Motor neuron (in vitro differentiated cells): ENCODE measurements around the gene B4GALNT2. TPM values are rescaled to one million over a fixed set of nuclear protein-coding genes. Genes with fewer than 3 reads are reported as not detected.

ENCODE experiments used
- ATAC-seq, 8 experiments: fragments of 200-7000 bp; cut with Tn5 transposase; replicated peaks in 6 of 8; 2 replicates each; pipeline ENCODE4 v1.8.0; 2021; ENCODE audit warnings: mild to moderate bottlenecking in 8 of 8, moderate library complexity in 8 of 8
- H3K27ac ChIP-seq, 2 donors: fragments of 250-450 bp; sonication (Bioruptor Pico); 2 replicates each; pipeline ENCODE4 v1.9.0; 2021; ENCODE audit warnings: antibody characterized with exemption in 2 of 2, mild to moderate bottlenecking in 2 of 2, moderate library complexity in 1 of 2
- H3K4me1 ChIP-seq, 2 donors: fragments of 250-450 bp; sonication (Bioruptor Pico); replicated peaks in 1 of 2; 2 replicates each; pipeline ENCODE4 v1.6.1; 2021; ENCODE audit warnings: antibody characterized with exemption in 2 of 2, mild to moderate bottlenecking in 2 of 2, moderate library complexity in 1 of 2
- H3K4me3 ChIP-seq, 5 donors: fragments of 250-450 bp; sonication (Bioruptor Pico); 2 replicates each; pipeline ENCODE4 v1.9.0; 2021; ENCODE audit warnings: antibody characterized with exemption in 5 of 5, mild to moderate bottlenecking in 5 of 5, moderate library complexity in 4 of 5
- WGBS, 10 experiments: fragments of 450-650 bp; shearing (Covaris generic); methylation state at CpG; one replicate each; pipeline ENCODE4 v1.0.0; 2022; 5-methylcytosine and 5-hydroxymethylcytosine counted together
- in situ Hi-C, 9 experiments: fragments of 400-800 bp; cut with MboI; loops; one replicate each; pipeline ENCODE4 v1.15.0; 2021; ENCODE audit warnings: low sequenced_read_pairs in 9 of 9, low pct_unique_long_range_greater_than_20kb in 2 of 9; ENCODE audit not compliant: unreplicated experiment in 9 of 9
- total RNA-seq, 8 experiments: library from RNA; unstranded; fragments of 300-600 nt; gene quantifications; 2 replicates each; pipeline versions ENCODE4 v1.2.3 to v1.2.4, GENCODE V29; 2022

B4GALNT2 gene
- total RNA-seq, 8 experiments from 2014 or later: 0.04 to 0.22 (median 0.07) TPM; not detected in 3

DNA sequence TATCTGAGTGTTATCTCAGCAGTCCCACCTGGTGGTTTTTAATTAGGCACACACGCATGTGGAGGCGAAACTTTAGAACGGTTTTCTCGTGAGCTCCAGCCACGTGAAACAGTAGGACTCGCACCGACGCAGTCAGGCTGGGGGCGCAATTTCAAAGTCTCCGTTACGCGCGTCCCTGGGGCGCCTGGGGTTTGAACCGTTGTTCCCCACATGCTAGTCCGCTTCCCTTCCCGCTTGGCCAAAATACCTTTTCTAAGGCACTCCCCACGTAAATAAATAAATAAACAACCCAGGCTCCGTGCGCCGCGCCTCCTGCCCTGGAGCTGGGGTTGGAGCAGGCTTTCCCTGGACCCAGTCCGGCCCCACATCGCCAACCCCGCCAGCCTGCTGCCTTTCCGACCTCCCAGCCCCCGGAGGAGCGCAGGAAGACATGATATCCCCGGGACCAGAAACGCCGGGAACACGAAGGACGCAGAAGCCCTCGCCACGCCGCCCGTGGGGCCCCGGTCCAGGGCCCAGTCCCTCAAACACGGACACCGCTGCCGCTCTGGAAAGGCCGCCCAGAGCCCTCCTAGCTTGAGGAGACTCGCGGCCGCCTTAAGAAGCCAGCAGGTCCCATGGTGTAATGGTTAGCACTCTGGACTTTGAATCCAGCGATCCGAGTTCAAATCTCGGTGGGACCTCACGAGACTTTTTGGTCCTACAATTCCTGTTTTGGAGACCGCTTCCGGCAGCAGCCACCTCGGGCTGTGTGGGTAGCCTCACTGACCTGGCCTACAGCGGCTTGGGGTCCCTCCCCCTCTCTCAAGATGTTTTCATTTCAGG is 59.6 kb downstream of the B4GALNT2 start:
- ATAC-seq: peak; percentile 48 to 75 (median 71)
- Histone ChIP-seq H3K4me3 (peak overlapping the region; percentile 63 to 95 (median 70)), H3K27ac (peak overlapping the region; percentile 94), H3K4me1 (no peaks in the 10 kb centered on the region)
- in situ Hi-C loops: no loop called here
- 0 to 3% (median 0%) methylated on average over 3 to 13 of the region's 53 CpGs; no CpG with 5 or more reads in 3 of the 10 experiments for WGBS, 10 experiments

- H3K27ac ChIP-seq: peak overlapping the region in 1 of 2 donors; percentile 71
- ATAC-seq: peak in 7 of 8 experiments; percentile 2 to 33 (median 19)
- H3K4me3 ChIP-seq: peak overlapping the region; percentile 63 to 95 (median 70)
- H3K4me1 ChIP-seq: no peaks in the 10 kb centered on the region
- in situ Hi-C loops: no loop called here
- 0 to 20% (median 2%) methylated on average over 1 to 13 of the region's 21 CpGs; no CpG with 5 or more reads in 3 of the 10 experiments for WGBS, 10 experiments
Measured at GRCh38 chr17:49193513-49194296, 61.1 kb downstream of the B4GALNT2 start.

DNA sequence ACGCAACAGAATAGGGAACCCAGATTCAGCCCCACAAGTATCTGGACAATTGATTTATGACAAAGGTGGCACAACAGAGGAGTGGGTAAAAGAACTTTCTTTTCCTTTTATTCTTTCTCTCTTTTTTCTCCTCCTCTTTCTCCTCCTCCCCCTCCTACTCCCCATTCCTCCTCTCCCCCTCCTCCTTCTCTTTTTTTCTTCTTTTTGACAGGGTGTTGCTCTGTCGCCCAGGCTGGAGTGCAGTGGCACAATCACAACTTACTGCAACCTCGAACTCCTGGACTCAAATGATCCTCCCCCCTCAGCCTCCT is 61.7 kb downstream of the B4GALNT2 start:
- peak overlapping the region in 4 of 5 donors; percentile 63 to 73 (median 68) for H3K4me3 ChIP-seq
- in situ Hi-C loops: no loop called here
- H3K27ac ChIP-seq: no peak overlapping the region
- no peaks in the 10 kb centered on the region for H3K4me1 ChIP-seq
- ATAC-seq: no peak
- 69 to 80% methylated on average over 1 to 2 of the region's 3 CpGs; no CpG with 5 or more reads in 8 of the 10 experiments for WGBS, 10 experiments

DNA sequence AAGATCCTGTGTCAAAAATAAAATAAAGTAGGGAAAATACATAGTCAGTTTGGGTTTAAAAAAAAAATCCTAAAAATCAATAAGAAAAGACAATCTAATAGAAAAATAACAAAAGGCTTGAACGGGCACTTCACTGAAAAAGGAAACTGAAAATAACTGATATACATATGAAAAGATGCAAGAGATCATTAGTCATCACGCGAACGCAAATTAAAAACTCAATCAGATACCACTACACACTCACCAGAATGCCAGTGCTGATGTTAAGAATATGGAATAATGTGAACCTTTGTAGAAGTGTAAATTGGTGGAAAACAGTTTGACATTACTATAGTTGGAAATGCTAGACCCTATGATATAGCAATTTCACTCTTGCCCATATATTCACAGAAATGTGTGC is 63.2 kb downstream of the B4GALNT2 start:
- Histone ChIP-seq H3K4me1 (no peaks in the 10 kb centered on the region), H3K27ac (no peak overlapping the region), H3K4me3 (no peak overlapping the region)
- 3 to 89% (median 67%) methylated on average over 2 to 4 of the region's 4 CpGs for WGBS, 10 experiments
- in situ Hi-C loops: no loop called here
- no peak for ATAC-seq

- Histone ChIP-seq H3K4me1 (no peaks in the 10 kb centered on the region), H3K4me3 (no peak overlapping the region), H3K27ac (no peak overlapping the region)
- ATAC-seq: no peak
- WGBS, 10 experiments: 65 to 100% (median 84%) methylated on average over 2 to 3 of the region's 3 CpGs
- in situ Hi-C loops: no loop called here
Measured at GRCh38 chr17:49196520-49196919, 64.0 kb downstream of the B4GALNT2 start.

- no peak overlapping the region for H3K27ac ChIP-seq
- ATAC-seq: peak in 2 of 8 experiments; percentile 0 to 8
- in situ Hi-C loops: no loop called here
- H3K4me1 ChIP-seq: no peaks in the 10 kb centered on the region
- 0 to 60% (median 21%) methylated on average over 1 to 4 of the region's 5 CpGs for WGBS, 10 experiments
- no peak overlapping the region for H3K4me3 ChIP-seq
Measured at GRCh38 chr17:49197346-49197998, 64.9 kb downstream of the B4GALNT2 start.

DNA sequence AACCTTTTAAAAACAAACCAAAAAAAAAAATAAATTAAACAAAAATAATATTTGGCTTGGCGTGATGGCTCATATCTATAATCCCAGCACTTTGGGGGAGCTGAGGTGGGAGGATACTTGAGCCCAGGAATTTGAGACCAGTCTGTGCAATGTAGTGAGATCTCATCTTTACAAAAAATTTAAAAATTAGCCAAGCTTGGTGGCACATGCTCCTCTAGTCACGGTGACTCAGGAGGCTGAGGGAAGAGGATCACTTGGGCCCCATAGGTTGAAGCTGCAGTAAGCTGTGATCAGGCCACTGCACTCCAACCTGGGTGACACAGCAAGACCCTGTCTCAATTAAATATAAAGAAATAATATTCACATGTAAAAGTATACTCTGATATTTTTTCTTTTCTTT is 65.6 kb downstream of the B4GALNT2 start:
- Histone ChIP-seq H3K4me1 (no peaks in the 10 kb centered on the region), H3K27ac (no peak overlapping the region), H3K4me3 (no peak overlapping the region)
- WGBS, 10 experiments: 20 to 100% (median 68%) methylated on average over 1 to 2 of the region's 2 CpGs; no CpG with 5 or more reads in 3 of the 10 experiments
- in situ Hi-C loops: no loop called here
- no peak for ATAC-seq

- WGBS, 10 experiments: 74 to 100% (median 80%) methylated on average over 1 to 8 of the region's 13 CpGs; no CpG with 5 or more reads in 1 of the 10 experiments
- no peak for ATAC-seq
- no peaks in the 10 kb centered on the region for H3K4me1 ChIP-seq
- H3K27ac ChIP-seq: no peak overlapping the region
- H3K4me3 ChIP-seq: no peak overlapping the region
- in situ Hi-C loops: no loop called here
Measured at GRCh38 chr17:49200423-49201083, 68.0 kb downstream of the B4GALNT2 start.

GRCh38 chr17:49201481-49201927 is 68.9 kb downstream of the B4GALNT2 start:
- Histone ChIP-seq H3K4me1 (no peaks in the 10 kb centered on the region), H3K4me3 (no peak overlapping the region), H3K27ac (no peak overlapping the region)
- 60 to 100% (median 73%) methylated on average over 1 to 7 of the region's 8 CpGs; no CpG with 5 or more reads in 6 of the 10 experiments for WGBS, 10 experiments
- ATAC-seq: no peak
- in situ Hi-C loops: no loop called here

GRCh38 chr17:49203796-49204195 is 71.2 kb downstream of the B4GALNT2 start:
- 8 to 100% (median 50%) methylated on average over 1 to 2 of the region's 2 CpGs; no CpG with 5 or more reads in 6 of the 10 experiments for WGBS, 10 experiments
- no peak overlapping the region for H3K27ac ChIP-seq
- ATAC-seq: no peak
- H3K4me1 ChIP-seq: no peaks in the 10 kb centered on the region
- H3K4me3 ChIP-seq: no peak overlapping the region
- in situ Hi-C loops: no loop called here

GRCh38 chr17:49204516-49204915 is 71.9 kb downstream of the B4GALNT2 start:
- WGBS, 10 experiments: 86 to 100% (median 90%) methylated on average over 2 of the region's 2 CpGs; no CpG with 5 or more reads in 6 of the 10 experiments
- no peak overlapping the region for H3K4me3 ChIP-seq
- H3K4me1 ChIP-seq: no peaks in the 10 kb centered on the region
- in situ Hi-C loops: no loop called here
- peak in 1 of 8 experiments; percentile 25 for ATAC-seq
- no peak overlapping the region for H3K27ac ChIP-seq

- Histone ChIP-seq H3K27ac (no peak overlapping the region), H3K4me3 (no peak overlapping the region), H3K4me1 (no peaks in the 10 kb centered on the region)
- in situ Hi-C loops: no loop called here
- ATAC-seq: no peak
- 67 to 100% (median 85%) methylated on average over 1 to 10 of the region's 10 CpGs; no CpG with 5 or more reads in 2 of the 10 experiments for WGBS, 10 experiments
Measured at GRCh38 chr17:49209061-49209571, 76.5 kb downstream of the B4GALNT2 start.
